CD4-positive, alpha-beta T cell (primary cell): Measurements from ENCODE around the gene CDC20. TPM values are rescaled to one million over a fixed set of nuclear protein-coding genes. Genes with fewer than 3 reads are reported as not detected.

Source experiments
- ATAC-seq: fragments of 200-7000 bp; cut with Tn5 transposase; one replicate; pipeline ENCODE4 v1.10.0; 2022; ENCODE audit warnings: mild to moderate bottlenecking; ENCODE audit not compliant: poor library complexity
- CTCF ChIA-PET: fragments of 350-600 bp; sonication (Branson Sonifier 250); formaldehyde crosslinking; loops from one replicate; lab custom pipeline; 2021; ENCODE audit warnings: antibody characterized with exemption, inconsistent platforms; lab: Charles Lee
- POLR2A ChIA-PET: fragments of 350-600 bp; sonication (Branson Sonifier 250); formaldehyde crosslinking; loops from one replicate; lab custom pipeline; 2021; ENCODE audit warnings: antibody characterized with exemption, inconsistent platforms; lab: Charles Lee
- DNase-seq, 14 experiments: peaks; one replicate each; pipeline ENCODE4 v3.0.0-alpha.2; 2013 to 2020; ENCODE audit warnings: mixed read lengths in 2 of 14
- H3K27ac ChIP-seq, 2 donors: one replicate each; pipeline versions ENCODE4 v1.5.1 to v1.7.0; 2013; ENCODE audit warnings: low read length in 2 of 2, low read depth in 1 of 2, mild to moderate bottlenecking in 1 of 2
- H3K27me3 ChIP-seq, 2 experiments: 1 replicate in 1 of 2; 2 replicates in 1 of 2; pipeline versions ENCODE4 v1.6.1 to v1.7.0; 2013; ENCODE audit warnings: low read length in 2 of 2, control low read depth in 1 of 2, mild to moderate bottlenecking in 1 of 2, moderate library complexity in 1 of 2; ENCODE audit not compliant: insufficient read depth in 2 of 2, control insufficient read depth in 1 of 2
- H3K36me3 ChIP-seq: one replicate; pipeline ENCODE4 v1.6.1; 2013; ENCODE audit warnings: low read length, control low read depth; ENCODE audit not compliant: insufficient read depth
- H3K4me1 ChIP-seq: one replicate; pipeline ENCODE4 v1.6.1; 2013; ENCODE audit warnings: low read length, control low read depth; ENCODE audit not compliant: insufficient read depth
- H3K4me3 ChIP-seq: one replicate; pipeline ENCODE4 v1.5.1; 2013; ENCODE audit warnings: mild to moderate bottlenecking, low read length, moderate library complexity
- H3K9me3 ChIP-seq, 2 experiments: 1 replicate in 1 of 2; 2 replicates in 1 of 2; pipeline versions ENCODE4 v1.6.1 to v1.7.0; 2013; ENCODE audit warnings: low read length in 2 of 2, mild to moderate bottlenecking in 2 of 2, control low read depth in 1 of 2, moderate library complexity in 1 of 2; ENCODE audit not compliant: control insufficient read depth in 1 of 2, insufficient read depth in 1 of 2
- H3K27ac Mint-ChIP-seq: one replicate; pipeline ENCODE4 v1.8.0; 2020; ENCODE audit warnings: mixed read lengths
- H3K27me3 Mint-ChIP-seq: one replicate; pipeline ENCODE4 v1.8.0; 2021; ENCODE audit warnings: mixed read lengths
- H3K36me3 Mint-ChIP-seq: one replicate; pipeline ENCODE4 v1.8.0; 2021; ENCODE audit warnings: low read depth, mixed read lengths
- H3K4me1 Mint-ChIP-seq: one replicate; pipeline ENCODE4 v1.8.0; 2021; ENCODE audit warnings: low read depth, mixed read lengths
- H3K4me3 Mint-ChIP-seq: one replicate; pipeline ENCODE4 v1.8.0; 2020; ENCODE audit warnings: mild to moderate bottlenecking, mixed read lengths
- H3K9me3 Mint-ChIP-seq: one replicate; pipeline ENCODE4 v1.8.0; 2020; ENCODE audit warnings: mixed read lengths
- intact Hi-C, 2 experiments: fragments of 100-400 bp; cut with DNase I in 1 of 2; cut with micrococcal nuclease in 1 of 2; formaldehyde crosslinking; loops; one replicate each; pipeline versions ENCODE4 v1.15.1 to v1.9.0; 2023 to 2025; cut with DNase I, micrococcal nuclease
- total RNA-seq, 174 experiments: library from RNA in 2 of 174; stranded (reverse) in 2 of 174; gene quantifications; one replicate each; pipeline ENCODE4 v1.2.3 and lab custom pipeline; 2021 to 2026
- TF ChIP-seq, protein P1 (sequence below): fragments of 200-600 bp; IDR thresholded peaks from one replicate; pipeline ENCODE4 v1.8.0; 2022; ENCODE audit warnings: antibody characterized with exemption, mild to moderate bottlenecking

The CDC20 gene
- total RNA-seq, 2 experiments from 2014 or later: 1.1 to 1.8 TPM

DNA sequence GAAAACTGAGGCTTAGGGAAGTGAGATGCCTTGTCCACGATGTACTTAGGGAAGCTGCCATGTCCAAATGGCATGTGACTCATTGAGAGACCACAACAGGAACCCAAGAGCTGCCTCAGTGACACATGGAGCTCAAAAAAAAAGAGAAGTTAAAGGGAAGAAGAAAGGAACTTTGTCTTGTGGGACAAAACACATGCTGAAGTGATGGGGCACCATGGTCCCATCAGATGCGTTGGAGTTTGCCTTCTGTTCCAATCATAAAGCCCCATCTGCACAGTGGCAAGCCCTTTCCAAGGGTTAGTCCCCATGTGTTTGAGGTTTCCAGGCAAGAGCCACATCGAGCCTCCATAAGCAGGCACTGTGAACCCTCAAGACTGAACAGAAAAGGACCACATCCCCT lies 22.8 kb downstream of the CDC20 start:
- Mint-ChIP-seq H3K4me1 (peaks cover 6% of the 10 kb centered on the region), H3K27ac (peak overlapping the region; percentile 29), H3K9me3 (no peaks in the 10 kb centered on the region), H3K4me3 (no peak overlapping the region), H3K36me3 (peaks cover 58% of the 10 kb centered on the region), H3K27me3 (no peaks in the 10 kb centered on the region)
- DNase-seq (peak in 2 of 14 experiments; percentile 46 to 58), ATAC-seq (no peak)
- TF ChIP-seq, protein P1, sequence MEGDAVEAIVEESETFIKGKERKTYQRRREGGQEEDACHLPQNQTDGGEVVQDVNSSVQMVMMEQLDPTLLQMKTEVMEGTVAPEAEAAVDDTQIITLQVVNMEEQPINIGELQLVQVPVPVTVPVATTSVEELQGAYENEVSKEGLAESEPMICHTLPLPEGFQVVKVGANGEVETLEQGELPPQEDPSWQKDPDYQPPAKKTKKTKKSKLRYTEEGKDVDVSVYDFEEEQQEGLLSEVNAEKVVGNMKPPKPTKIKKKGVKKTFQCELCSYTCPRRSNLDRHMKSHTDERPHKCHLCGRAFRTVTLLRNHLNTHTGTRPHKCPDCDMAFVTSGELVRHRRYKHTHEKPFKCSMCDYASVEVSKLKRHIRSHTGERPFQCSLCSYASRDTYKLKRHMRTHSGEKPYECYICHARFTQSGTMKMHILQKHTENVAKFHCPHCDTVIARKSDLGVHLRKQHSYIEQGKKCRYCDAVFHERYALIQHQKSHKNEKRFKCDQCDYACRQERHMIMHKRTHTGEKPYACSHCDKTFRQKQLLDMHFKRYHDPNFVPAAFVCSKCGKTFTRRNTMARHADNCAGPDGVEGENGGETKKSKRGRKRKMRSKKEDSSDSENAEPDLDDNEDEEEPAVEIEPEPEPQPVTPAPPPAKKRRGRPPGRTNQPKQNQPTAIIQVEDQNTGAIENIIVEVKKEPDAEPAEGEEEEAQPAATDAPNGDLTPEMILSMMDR: no peak
- Histone ChIP-seq H3K27me3 (no peaks in the 10 kb centered on the region), H3K9me3 (no peaks in the 10 kb centered on the region), H3K4me1 (peaks cover 2% of the 10 kb centered on the region), H3K4me3 (no peak overlapping the region), H3K27ac (no peak overlapping the region), H3K36me3 (peaks cover 48% of the 10 kb centered on the region)
- POLR2A ChIA-PET: interaction anchor here (0.6 to 1.3 kb wide), 2 partner anchors 13 to 21 kb away, joined by 3 to 5 read pairs; partner anchors contain the start of gene ELOVL1
- CTCF ChIA-PET: no interaction called here
- intact Hi-C loops: no loop called here

DNA sequence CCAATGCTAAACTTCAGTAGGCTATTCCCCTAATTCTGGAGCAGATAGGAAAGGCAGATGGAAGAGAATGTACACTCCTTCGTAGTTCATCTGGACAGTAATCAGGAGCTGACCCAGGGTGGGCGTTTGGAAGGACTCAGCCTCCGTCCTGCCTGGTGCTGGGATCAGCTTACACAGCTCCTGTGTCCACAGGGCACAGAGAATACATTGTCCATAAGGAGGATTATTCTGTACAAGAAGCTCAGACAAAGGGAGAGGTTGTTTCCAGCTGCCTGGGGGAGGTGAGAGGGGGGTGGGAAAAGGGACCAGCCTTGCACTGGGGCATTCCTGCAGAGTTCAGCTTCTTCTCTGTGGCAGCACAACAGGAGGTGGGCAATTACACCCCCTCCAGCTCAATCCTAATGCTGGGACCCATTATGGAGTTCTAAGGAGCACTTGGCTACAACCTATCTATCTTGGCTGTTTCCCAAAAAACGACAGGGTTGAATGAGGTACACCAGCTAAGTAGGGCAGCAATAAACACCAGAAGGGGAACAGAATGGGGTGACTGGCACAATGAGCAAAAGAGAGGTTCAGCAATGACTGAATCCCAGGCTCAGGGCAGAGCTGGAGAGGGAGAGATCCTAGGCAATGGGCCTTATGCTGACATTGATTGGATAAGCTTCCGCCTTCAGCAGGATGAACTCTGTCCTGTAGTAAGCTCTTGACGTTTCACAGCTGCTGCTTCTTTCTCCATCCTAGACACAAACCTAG lies 23.4 kb downstream of the CDC20 start:
- ATAC-seq: no peak
- ChIA-PET CTCF (no interaction called here), POLR2A (interaction anchor here (0.6 to 1.3 kb wide), 3 partner anchors 8 to 21 kb away, joined by 3 to 5 read pairs (median 3); partner anchors contain the start of gene ELOVL1)
- intact Hi-C loops: no loop called here
- Histone ChIP-seq H3K36me3 (peaks cover 54% of the 10 kb centered on the region), H3K27ac (no peak overlapping the region), H3K4me1 (peaks cover 2% of the 10 kb centered on the region), H3K27me3 (no peaks in the 10 kb centered on the region), H3K9me3 (no peaks in the 10 kb centered on the region), H3K4me3 (no peak overlapping the region)
- TF ChIP-seq, protein P1: no peak
- no peaks in the 10 kb centered on the region for H3K27me3 Mint-ChIP-seq
- no peaks in the 10 kb centered on the region for H3K9me3 Mint-ChIP-seq
- no peak for DNase-seq
- peaks cover 6% of the 10 kb centered on the region for H3K4me1 Mint-ChIP-seq
- peaks cover 64% of the 10 kb centered on the region for H3K36me3 Mint-ChIP-seq
- peak overlapping the region; percentile 0 for H3K27ac Mint-ChIP-seq
- H3K4me3 Mint-ChIP-seq: peak overlapping the region; percentile 47

DNA sequence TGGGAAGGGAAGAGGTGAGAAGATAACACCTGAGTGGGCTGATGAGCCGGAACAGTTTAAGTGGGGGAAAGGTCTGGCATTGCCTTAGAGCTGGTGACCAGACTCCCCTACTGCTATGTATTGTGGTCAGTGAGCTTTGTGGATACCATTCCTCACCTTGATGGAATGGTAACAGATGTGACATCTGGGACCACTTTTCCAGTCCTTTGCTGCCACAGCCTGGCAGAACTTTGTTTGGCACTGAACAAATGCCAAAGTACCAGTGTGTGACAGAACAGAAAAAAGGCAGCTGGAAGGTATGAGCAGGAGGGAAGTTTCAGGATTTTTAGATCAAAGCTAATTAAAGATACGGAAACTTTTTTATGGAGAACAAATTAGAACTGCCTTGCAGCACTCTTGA lies 24.7 kb downstream of the CDC20 start:
- POLR2A ChIA-PET: no interaction called here
- H3K27ac ChIP-seq: no peak overlapping the region
- H3K36me3 ChIP-seq: peaks cover 59% of the 10 kb centered on the region
- H3K9me3 Mint-ChIP-seq: no peaks in the 10 kb centered on the region
- no peak for ATAC-seq
- CTCF ChIA-PET: no interaction called here
- H3K4me3 Mint-ChIP-seq: peak overlapping the region; percentile 18
- TF ChIP-seq, protein P1: no peak
- no peak overlapping the region for H3K27ac Mint-ChIP-seq
- H3K36me3 Mint-ChIP-seq: peaks cover 73% of the 10 kb centered on the region
- intact Hi-C loops: no loop called here
- H3K27me3 ChIP-seq: no peaks in the 10 kb centered on the region
- peaks cover 6% of the 10 kb centered on the region for H3K4me1 ChIP-seq
- H3K4me3 ChIP-seq: no peak overlapping the region
- no peaks in the 10 kb centered on the region for H3K9me3 ChIP-seq
- H3K27me3 Mint-ChIP-seq: no peaks in the 10 kb centered on the region
- H3K4me1 Mint-ChIP-seq: peaks cover 17% of the 10 kb centered on the region
- DNase-seq: no peak
